ENCODE data around the gene MBD2. TPM values are rescaled to one million over a fixed set of nuclear protein-coding genes. Genes with fewer than 3 reads are reported as not detected.

The MBD2 gene
- total RNA-seq, 1 donor from 2014 or later = 25.1 TPM

GRCh38 chr18:54116541-54117257 lies 107.8 kb downstream of the MBD2 start:
- no peak for DNase-seq (ENCODE audit: extremely low read depth, low read depth, low spot score)

GRCh38 chr18:54112356-54112755 lies 112.1 kb downstream of the MBD2 start:
- DNase-seq (ENCODE audit: extremely low read depth, low read depth, low spot score) = no peak

DNA sequence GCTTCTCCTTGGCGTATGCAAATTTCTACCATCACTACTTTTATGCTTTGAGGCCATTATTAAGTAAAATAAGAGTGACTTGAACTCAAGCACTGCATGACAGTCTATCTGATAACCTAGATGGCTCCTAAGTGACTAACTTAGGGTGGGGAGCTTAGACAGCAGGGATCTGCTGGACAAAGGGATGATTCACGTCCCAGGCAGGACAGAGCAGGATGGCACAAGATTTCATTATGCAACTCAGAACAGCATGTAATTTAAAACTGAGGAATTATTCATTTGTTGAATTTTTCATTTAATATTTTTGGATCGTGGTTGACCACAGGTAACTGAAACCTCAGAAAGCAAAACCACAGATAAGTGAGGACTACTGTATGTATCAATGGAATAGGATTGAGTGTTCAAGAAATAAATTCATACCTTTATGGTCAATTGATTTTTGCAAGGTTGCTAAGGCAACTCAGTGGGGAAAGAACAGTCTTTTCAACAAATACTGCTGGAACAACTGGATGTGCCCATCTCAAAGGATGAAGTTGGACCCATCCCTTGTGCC lies 115.3 kb downstream of the MBD2 start:
- DNase-seq (ENCODE audit: extremely low read depth, low read depth, low spot score) = no peak

DNA sequence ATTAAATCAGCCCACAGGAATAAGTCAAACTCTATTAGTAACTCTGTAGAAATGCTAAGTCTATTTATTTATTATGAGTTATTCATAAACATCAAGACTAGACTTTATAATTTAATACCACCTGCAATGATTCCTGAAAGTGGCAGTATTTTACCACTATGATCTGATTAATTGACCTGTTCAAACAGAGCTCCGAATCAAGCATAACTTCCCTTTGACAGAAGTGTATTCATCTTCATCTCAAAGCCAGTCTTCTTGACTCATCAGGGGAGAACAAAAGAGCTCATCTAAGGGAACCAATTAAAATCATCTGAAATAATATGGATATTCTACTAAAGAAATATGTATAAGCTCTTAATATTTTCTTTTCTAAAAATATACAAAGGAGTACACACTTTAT lies 122.3 kb downstream of the MBD2 start:
- no peak for DNase-seq (ENCODE audit: extremely low read depth, low read depth, low spot score)

Other genes starting within 250 kb of the MBD2 start
- 23.0 and 30.2 TPM in 2 replicates for gene POLI, start 44.8 kb upstream of the MBD2 start, total RNA-seq
- gene STARD6, start 133.2 kb upstream of the MBD2 start, total RNA-seq = not detected in 2 replicates
- 5.7 and 6.1 TPM in 2 replicates for gene C18orf54, start 133.2 kb upstream of the MBD2 start, total RNA-seq

Measured in glomerular endothelial cell (primary cell).